ENCODE measurements around the gene GAS6. TPM values are rescaled to one million over a fixed set of nuclear protein-coding genes. Genes with fewer than 3 reads are reported as not detected.

The GAS6 gene
- total RNA-seq, 1 donor from 2014 or later: 11.5 TPM

DNA sequence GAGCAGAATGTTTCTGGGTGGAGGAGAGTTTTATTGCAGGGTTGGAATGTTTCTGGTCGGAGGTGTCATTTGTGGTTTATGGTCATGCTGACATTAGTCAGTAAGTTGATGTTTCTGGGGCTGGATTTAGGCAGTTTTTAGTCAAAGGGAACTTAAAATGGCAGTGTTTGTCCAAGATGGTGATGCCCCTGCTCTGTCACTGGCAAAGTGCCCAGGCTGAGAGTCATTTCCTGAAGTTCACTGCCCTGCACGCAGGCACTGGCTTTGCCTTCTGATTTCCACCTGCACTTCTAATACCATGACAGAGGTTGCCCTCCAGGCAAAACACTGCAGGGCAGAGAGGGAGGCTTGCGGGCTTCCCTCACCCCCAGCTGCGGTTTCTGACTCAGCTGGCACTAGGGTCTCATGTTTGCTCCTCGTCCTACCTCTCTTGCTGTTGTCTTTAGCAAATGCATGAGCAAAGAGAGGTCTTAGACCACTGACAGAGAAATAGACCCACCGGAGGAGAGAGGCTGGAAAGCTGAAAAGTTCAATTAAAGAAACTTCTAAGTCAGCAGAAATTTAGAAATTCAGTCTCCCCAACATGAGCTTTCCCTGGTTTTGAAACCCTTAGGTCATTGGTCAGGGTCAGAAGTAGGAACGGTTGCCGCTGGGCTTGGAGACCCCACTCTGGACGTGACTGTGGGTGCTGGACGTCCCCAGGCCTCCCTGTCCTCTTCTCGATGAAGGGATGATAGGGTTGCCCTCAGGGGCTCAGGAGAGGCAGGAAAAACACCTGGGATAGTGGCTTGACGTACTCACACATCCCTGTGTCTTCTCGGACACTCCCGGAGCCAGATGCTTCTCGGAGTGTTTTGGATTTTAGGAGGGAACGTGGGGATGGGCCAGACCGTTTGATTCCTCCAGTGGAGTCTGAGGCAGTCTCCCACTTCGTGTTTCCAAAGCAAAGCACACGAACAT lies 78.5 kb downstream of the GAS6 start:
- H3K4me3 Mint-ChIP-seq (ENCODE audit: low read depth): no peak overlapping the region
- H3K4me1 Mint-ChIP-seq (ENCODE audit: low read depth): no peaks in the 10 kb centered on the region
- peaks cover 19% of the 10 kb centered on the region for H3K27me3 Mint-ChIP-seq
- no peaks in the 10 kb centered on the region for H3K36me3 Mint-ChIP-seq (ENCODE audit: insufficient read depth)
- no peak overlapping the region for H3K27ac Mint-ChIP-seq
- TF ChIP-seq CTCF (IDR thresholded peaks at IDR 0.05; ENCODE audit: unreplicated experiment): no peak
- DNase-seq (ENCODE audit: low spot score, unreplicated experiment): no peak
- no peaks in the 10 kb centered on the region for H3K9me3 Mint-ChIP-seq (ENCODE audit: low read depth)

DNA sequence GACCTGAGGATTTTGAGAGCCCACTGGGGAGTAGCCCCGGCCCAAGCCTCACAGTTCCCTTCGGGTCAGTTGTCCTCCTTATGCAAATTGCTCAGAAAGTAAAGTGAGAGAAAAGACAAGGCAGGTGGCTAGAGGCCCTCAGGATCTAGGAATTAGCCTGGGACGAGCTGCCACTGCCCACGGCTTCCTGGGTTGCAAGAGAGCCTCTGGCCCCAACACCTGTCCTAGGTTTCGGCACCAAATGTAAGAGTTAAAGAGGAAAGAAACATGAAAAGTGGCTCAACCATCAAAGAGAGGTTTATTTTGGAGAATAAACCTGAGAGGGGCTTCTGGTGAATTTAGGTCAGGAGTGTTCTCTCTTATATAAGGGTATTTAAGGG lies 79.2 kb downstream of the GAS6 start:
- Mint-ChIP-seq H3K27ac (no peak overlapping the region), H3K27me3 (peaks cover 19% of the 10 kb centered on the region), H3K4me1 (ENCODE audit: low read depth) (no peaks in the 10 kb centered on the region), H3K9me3 (ENCODE audit: low read depth) (no peaks in the 10 kb centered on the region), H3K36me3 (ENCODE audit: insufficient read depth) (no peaks in the 10 kb centered on the region), H3K4me3 (ENCODE audit: low read depth) (no peak overlapping the region)
- no peak for DNase-seq (ENCODE audit: low spot score, unreplicated experiment)
- TF ChIP-seq CTCF (IDR thresholded peaks at IDR 0.05; ENCODE audit: unreplicated experiment): no peak

DNA sequence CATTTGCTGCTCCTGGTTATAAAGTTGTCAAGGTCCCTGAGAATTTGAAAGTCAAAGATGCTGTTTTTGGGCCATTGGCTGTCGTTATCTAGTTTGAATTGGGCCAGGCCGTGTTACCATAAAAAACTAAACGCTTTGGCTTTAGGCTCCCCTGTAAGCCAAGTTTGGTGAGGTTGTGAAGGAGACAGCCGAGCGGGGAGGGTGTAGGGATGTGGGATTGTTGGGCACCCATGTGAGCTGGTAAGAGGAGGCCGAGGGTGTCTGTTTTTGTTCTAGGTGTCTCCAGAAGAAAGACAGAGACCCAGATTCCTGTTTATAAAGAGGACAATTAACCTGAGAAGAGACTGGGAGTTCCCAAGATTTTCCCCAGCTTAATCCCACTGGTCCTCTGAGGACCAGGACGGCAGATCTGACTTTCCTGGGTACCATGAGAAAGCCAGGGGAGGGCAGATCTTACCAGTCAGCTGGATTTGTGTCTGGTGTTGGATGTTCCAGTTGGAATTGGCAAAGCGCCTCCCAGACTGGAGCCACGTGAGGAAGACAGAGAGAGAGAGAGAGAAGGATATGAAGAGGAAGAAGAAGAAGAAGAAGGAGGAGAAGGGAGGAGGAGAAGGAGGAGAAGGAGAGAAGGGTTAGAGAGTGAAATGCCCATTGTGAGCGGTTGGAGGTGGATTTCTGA lies 79.8 kb downstream of the GAS6 start:
- Mint-ChIP-seq H3K9me3 (ENCODE audit: low read depth) (peaks cover under 1% of the 10 kb centered on the region), H3K4me3 (ENCODE audit: low read depth) (no peak overlapping the region), H3K27me3 (peaks cover 20% of the 10 kb centered on the region), H3K4me1 (ENCODE audit: low read depth) (no peaks in the 10 kb centered on the region), H3K36me3 (ENCODE audit: insufficient read depth) (no peaks in the 10 kb centered on the region), H3K27ac (no peak overlapping the region)
- no peak for DNase-seq (ENCODE audit: low spot score, unreplicated experiment)
- TF ChIP-seq CTCF (IDR thresholded peaks at IDR 0.05; ENCODE audit: unreplicated experiment): no peak

DNA sequence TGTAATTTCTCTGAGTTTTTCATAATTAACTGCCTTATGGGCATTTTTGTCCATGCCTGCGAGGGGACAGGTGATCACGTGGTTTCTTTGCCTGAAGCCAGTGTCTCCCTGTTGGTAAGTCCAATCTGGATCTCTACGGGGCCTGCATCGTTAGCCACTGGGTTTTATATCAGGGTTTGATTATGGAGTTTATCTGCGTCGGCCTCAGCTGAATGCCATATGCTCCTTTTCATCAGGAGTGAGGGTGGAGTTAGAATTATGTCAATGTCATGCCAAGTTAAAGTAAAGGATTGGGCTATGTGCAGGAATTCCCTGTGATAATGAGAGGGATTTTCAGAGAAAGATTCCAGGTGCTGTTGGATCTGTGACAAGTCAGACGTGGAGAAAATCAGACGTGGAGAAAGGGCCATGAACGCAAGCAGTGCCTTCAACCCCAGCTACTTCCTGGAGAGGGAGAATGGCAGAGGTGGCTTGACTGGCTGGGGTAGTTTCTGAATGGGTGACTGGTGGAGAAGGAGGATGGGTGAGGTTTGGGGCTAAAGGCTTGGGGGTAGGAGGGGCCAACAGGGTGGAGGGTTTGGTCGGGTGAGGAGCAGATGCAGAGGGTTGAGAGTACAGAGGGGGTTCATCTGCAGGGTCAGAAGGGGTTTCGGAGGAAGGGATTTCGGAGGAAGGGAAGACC lies 80.5 kb downstream of the GAS6 start:
- no peak for DNase-seq (ENCODE audit: low spot score, unreplicated experiment)
- no peaks in the 10 kb centered on the region for H3K4me1 Mint-ChIP-seq (ENCODE audit: low read depth)
- H3K27me3 Mint-ChIP-seq: peaks cover 25% of the 10 kb centered on the region
- no peak overlapping the region for H3K4me3 Mint-ChIP-seq (ENCODE audit: low read depth)
- peaks cover 5% of the 10 kb centered on the region for H3K9me3 Mint-ChIP-seq (ENCODE audit: low read depth)
- no peak for TF ChIP-seq CTCF (IDR thresholded peaks at IDR 0.05; ENCODE audit: unreplicated experiment)
- no peak overlapping the region for H3K27ac Mint-ChIP-seq
- no peaks in the 10 kb centered on the region for H3K36me3 Mint-ChIP-seq (ENCODE audit: insufficient read depth)

GRCh38 chr13:113782472-113782871 lies 81.4 kb downstream of the GAS6 start:
- no peaks in the 10 kb centered on the region for H3K4me1 Mint-ChIP-seq (ENCODE audit: low read depth)
- peaks cover 25% of the 10 kb centered on the region for H3K27me3 Mint-ChIP-seq
- H3K27ac Mint-ChIP-seq: no peak overlapping the region
- no peaks in the 10 kb centered on the region for H3K36me3 Mint-ChIP-seq (ENCODE audit: insufficient read depth)
- no peak overlapping the region for H3K4me3 Mint-ChIP-seq (ENCODE audit: low read depth)
- peaks cover 5% of the 10 kb centered on the region for H3K9me3 Mint-ChIP-seq (ENCODE audit: low read depth)
- no peak for DNase-seq (ENCODE audit: low spot score, unreplicated experiment)
- TF ChIP-seq CTCF (IDR thresholded peaks at IDR 0.05; ENCODE audit: unreplicated experiment): no peak
